NCI-H526 (cell line): ENCODE results near the gene SYNE1.
"Not testable (repeated sequence)": the region's sequence is repeated elsewhere in the genome, so short reads cannot be mapped to it uniquely, and the experiment has no call there.

Source experiments
- DNase-seq, 2 experiments: peaks; one replicate each; lab custom pipeline; 2025; lab: John Stamatoyannopoulos, UW

Gene SYNE1

GRCh38 chr6:152563177-152563576 is 74.0 kb downstream of the SYNE1 start:
- no peak for DNase-seq

- DNase-seq: not testable (repeated sequence)
Observed at GRCh38 chr6:152558798-152559197, 78.4 kb downstream of the SYNE1 start.

DNA sequence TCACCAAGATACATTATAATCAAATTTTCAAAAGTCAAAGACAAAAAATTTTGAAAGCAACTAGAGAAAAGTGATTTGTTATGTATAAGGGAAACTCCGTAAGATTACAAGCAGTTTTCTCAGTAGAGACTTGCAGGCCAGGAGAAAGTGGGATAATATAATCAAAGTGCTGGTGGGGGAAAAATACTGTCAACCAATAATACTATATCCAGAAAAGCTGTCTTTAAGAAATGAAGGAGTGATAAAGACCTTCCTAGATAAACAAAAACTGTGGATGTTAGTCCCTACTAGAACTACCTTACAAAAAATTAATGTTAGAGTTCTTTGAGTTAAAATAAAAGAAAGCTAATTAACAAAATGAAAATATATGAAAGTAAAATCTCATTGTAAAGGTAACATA is 79.7 kb downstream of the SYNE1 start:
- no peak for DNase-seq

- no peak for DNase-seq
Observed at GRCh38 chr6:152554851-152555250, 82.3 kb downstream of the SYNE1 start.

DNA sequence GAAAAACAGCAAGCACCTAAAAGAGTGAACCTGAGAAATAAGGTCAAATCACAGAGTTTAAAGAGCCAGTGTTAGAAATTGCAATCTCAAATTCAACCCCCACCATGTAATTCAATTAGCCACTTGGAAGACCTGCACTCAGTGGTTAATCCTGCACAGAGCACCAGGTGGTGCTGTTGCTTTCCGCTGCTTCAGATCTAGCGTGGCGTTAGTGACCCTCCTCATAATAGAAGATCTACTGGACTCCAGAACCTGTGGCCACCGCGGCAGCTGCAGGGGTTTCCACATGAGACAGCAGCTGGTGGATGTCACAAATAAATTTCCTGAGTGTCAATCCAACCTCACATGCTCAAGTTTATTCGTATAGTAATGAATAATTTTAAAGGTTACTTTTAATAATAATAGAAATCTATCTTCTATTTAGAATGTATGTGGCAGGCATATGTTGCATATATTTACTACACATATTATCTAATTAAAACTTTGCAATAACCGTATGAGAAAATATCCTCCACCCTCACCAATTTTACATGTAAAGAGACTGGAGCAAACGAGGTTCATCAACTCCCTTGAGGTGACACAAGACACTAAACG is 84.4 kb downstream of the SYNE1 start:
- DNase-seq: peak; percentile 21 to 63

DNA sequence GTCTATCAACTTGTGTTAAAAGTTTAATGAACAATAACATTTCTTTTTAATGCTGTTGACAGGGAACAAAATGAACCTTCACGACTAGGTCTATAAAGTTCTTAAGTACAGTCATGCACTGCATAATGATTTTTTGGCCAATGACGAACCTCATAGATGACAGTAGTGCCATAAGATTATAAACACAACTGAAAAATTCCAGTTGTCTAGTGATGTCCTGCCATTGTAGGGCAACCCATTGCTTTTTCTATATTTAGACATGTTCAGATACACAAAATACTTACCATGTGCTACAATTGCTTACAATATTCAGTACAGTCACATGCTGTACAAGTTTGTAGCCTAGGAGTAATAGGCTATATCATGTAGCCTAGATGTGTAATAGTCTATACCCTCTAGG is 93.6 kb downstream of the SYNE1 start:
- no peak for DNase-seq

DNA sequence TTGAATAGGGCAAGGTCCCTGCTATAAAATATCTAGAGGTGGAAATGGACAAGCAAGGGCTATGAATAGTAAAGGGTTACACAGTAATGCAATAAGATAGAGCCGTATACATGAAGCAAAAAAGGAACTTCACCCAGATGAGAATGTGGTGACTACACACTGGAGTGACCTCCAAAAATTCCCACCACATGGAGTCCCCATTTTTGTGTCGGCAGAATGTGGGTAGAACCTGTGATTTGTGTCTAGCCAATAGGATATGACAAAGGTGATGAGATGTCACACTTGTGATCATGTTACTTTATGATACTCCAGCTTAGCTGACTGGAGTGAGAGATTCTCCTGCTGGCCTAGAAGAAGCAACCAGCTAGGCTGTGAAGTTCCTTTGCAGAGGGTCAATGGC is 96.8 kb downstream of the SYNE1 start:
- DNase-seq: no peak

- no peak for DNase-seq
Observed at GRCh38 chr6:152534541-152534940, 102.6 kb downstream of the SYNE1 start.

GRCh38 chr6:152532556-152533422 is 104.4 kb downstream of the SYNE1 start:
- no peak for DNase-seq

GRCh38 chr6:152531659-152532058 is 105.5 kb downstream of the SYNE1 start:
- no peak for DNase-seq

- no peak for DNase-seq
Observed at GRCh38 chr6:152529369-152529768, 107.8 kb downstream of the SYNE1 start.

DNA sequence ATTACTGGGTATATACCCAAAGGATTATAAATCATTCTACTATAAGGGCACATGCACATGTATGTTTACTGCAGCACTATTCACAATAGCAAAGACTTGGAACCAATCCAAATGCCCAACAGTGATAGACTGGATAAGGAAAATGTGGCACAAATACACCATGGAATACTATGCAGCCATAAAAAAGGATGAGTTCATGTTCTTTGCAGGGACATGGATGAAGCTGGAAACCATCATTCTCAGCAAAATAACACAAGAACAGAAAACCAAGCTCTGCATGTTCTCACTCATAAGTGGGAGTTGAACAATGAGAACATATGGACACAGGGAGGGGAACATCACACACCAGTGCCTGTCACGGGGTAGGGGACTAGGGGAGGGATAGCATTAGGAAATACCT is 123.0 kb downstream of the SYNE1 start:
- DNase-seq: not testable (repeated sequence)

GRCh38 chr6:152509916-152510315 is 127.2 kb downstream of the SYNE1 start:
- no peak for DNase-seq

GRCh38 chr6:152508477-152508876 is 128.7 kb downstream of the SYNE1 start:
- DNase-seq: no peak

DNA sequence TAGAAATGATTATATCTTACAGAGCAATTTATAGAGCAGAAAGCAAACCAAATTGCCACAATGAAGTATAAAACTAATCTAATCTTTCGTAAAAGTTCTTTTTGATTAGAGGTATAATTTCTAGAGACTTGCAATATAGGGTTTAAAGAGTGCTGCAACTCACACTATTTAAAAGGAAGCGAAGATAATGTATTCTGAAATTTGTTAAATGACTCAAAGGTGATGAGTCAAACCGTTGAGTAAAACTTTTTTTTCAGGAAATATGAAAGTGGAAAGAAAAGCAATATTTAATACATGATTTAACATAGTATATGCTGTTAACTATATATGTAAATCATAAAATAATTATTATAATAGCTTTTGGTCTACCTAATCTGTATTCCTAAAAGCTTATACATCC is 133.6 kb downstream of the SYNE1 start:
- DNase-seq: no peak

DNA sequence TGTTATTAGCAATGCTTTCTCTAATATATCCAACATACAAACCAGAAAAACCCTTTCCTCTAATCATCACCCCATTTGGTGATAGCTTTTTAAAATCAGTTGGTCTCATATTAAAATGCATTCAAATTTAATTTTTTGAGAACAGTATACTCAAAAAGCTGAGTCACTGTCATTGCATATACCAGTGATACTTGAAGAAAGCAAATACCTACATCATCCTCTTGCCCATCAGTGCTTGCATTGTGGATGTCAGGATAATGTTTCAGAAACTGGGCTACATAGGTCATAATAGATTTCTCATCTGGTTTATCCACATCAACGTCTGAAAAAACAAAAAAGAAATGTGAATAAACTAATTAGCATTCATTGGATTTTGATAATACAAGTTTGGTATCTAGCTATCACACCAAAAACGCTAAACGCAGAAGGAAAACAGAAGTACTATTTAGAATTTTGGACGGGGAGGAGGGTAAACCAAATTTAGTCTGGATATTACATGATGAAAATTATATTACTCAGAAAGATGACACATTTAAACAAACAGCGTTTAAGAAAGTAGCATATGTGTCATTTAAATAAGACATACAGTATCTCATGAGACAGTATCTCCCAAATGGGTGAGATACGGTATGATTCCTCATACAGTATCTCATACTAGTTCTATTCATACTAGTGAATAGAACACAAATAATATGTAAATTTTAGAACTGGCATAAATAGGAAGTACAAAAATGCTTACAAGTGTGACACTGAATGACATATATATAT is 134.6 kb downstream of the SYNE1 start:
- DNase-seq: no peak

- DNase-seq: no peak
Observed at GRCh38 chr6:152499931-152500330, 137.2 kb downstream of the SYNE1 start.

GRCh38 chr6:152496731-152497130 is 140.4 kb downstream of the SYNE1 start:
- DNase-seq: no peak

DNA sequence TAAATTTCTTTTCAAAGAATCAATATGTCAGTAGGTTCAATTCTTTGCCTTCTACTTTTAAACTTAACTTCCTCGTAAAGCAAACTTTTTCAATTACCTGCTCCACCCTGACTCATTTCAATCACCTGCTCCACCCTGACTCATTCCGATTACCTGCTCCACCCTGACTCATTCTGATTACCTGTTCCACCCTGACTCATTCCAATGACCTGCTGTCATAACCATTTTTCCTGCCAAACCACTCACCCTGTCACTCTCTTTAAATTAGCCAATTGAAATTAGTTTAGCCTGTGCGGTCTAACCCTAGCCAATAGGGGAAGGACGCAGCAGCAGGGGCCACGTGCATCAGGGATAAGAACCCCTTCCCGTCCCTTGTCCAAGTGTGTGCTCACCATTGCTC is 141.7 kb downstream of the SYNE1 start:
- not testable (repeated sequence) for DNase-seq

GRCh38 chr6:152492281-152492680 is 144.9 kb downstream of the SYNE1 start:
- DNase-seq: not testable (repeated sequence)

DNA sequence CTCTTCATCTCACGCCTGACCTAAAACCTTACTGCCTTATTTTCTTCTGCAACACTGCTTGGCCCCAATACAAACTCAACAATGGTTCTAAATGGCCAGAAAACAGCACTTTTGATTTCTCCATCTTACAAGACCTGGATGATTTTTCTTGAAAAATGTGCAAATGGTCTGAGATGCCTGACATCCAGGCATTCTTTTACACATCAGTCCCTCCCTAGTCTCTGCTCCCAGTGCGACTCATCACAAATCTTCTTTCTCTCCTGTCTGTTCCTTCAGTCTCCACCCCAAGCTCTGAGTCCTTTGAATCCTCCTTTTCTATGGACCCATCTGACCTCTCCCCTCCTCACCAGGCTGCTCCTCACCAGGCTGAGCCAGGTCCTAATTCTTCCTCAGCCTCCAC is 145.7 kb downstream of the SYNE1 start:
- not testable (repeated sequence) for DNase-seq

DNA sequence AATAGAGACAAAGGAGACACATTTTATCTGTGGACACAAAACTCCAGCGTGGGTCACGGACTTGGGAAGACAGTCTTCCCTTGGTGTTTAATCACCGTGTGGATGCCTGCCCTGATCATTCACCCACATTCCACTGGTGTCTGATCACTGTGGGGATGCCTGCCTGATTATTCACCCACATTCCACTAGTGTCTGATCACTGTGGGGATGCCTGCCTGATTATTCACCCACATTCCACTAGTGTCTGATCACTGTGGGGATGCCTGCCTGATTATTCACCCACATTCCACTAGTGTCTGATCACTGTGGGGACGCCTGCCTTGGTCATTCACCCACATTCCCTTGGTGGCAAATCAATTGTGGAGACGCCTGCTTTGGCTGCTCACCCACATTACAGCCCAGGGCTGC is 146.2 kb downstream of the SYNE1 start:
- not testable (repeated sequence) for DNase-seq

- no peak for DNase-seq
Observed at GRCh38 chr6:152484806-152485205, 152.4 kb downstream of the SYNE1 start.
